G401.6 (cell line): ENCODE data around the gene NR1D2.
A peak's percentile ranks its signal among the peaks of the same experiment; 100 is the strongest.
"Not testable (repeated sequence)": the region's sequence is repeated elsewhere in the genome, so short reads cannot be mapped to it uniquely, and the experiment has no call there.

ENCODE experiments used
- FAIRE-seq: peaks from 2 replicates; lab custom pipeline; 2012; peaks lifted over from hg19 to GRCh38; lab: Jason Lieb, UNC

NR1D2 gene

GRCh38 chr3:23944861-23945662 lies at the start of gene NR1D2:
NR1D2 (plus strand) TSS chr3:23945286; CDS start chr3:23945579, 293 bp downstream.
- FAIRE-seq, result no peak

DNA sequence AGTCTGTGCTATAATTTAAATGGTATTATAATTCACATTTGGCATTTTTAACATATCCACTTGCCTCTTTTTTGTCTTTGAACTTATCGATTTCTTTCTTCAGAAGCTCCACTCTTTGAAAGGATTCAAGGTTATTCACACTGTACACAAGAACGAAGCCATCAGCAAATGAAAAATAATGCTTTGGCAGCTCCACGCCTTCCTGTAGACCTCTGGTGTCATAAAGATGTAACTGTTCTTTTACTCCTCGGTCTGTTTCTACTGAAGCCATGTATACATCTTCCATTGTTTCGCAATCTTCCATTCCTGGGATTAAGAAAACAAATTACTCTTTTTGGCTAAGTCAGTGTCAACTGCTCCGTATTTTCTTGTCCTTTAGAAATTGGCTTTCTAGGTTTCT lies 44.3 kb upstream of the NR1D2 start:
- FAIRE-seq, result no peak

GRCh38 chr3:23904545-23904944 lies 40.5 kb upstream of the NR1D2 start:
- no peak for FAIRE-seq

- no peak for FAIRE-seq
Observed at GRCh38 chr3:23909341-23909740, 35.7 kb upstream of the NR1D2 start.

GRCh38 chr3:23911397-23911796 lies 33.7 kb upstream of the NR1D2 start:
- FAIRE-seq, result no peak

- FAIRE-seq, result not testable (repeated sequence)
Observed at GRCh38 chr3:23912335-23912734, 32.8 kb upstream of the NR1D2 start.

DNA sequence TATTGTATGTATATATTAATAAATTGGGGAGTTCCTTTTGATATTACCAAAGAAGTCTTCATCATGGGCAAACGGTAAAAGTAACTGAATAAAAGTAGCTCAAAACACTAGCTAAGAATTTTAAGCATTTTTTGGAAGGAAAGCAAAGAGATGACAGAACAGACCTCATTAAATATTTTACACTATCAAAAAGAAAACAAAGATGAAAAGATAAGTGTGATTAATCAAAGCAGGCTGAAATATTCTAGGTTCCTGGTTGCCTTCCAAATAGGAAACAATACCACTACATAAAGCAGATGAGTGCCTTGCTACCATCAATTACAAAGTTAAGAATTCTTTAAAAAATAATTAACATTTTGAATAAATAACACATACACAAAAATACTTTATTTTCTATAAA lies 31.9 kb upstream of the NR1D2 start:
- FAIRE-seq, result no peak

DNA sequence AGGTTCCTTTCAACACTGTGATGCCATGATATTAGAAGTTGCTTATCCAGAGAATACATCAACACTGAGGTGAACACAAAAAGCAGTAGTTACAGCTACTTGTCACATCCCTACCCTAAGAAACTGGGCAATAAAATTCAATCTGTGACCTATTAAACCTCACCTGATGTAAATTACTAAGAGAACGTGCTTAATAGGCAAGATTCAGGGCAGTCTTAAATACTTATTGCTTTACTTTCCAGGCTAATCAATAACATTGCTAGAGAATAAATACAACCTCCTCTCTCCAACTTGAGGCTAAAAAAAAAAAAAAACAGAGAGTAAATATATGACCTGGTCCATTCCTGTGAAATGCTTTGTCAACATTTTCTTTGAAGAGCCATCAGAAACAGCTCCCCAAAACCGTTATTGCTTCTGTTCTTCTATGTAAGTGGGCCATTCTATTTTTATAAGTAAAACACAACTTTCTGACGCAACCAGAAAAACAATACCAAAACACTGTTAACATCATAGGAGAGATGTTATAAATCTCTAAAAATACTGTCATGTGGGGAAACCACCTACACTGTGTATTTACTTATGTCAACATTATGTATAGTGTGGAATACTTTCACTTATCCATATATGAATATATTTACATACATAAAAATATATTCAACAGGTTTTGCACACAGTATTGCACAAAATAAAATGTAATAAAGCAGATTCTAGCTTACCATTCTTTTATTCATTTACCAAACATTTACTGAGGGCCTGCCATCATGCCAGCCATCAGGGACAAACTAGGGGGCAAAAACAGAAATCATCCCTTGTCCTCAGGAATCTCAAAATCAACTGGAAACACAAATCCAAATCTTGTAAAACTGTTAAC lies 31.0 kb upstream of the NR1D2 start:
- FAIRE-seq, result no peak

- FAIRE-seq, result peak; percentile 63
Observed at GRCh38 chr3:23915537-23916108, 29.5 kb upstream of the NR1D2 start.

GRCh38 chr3:23916152-23916885 lies 28.8 kb upstream of the NR1D2 start:
- no peak for FAIRE-seq

DNA sequence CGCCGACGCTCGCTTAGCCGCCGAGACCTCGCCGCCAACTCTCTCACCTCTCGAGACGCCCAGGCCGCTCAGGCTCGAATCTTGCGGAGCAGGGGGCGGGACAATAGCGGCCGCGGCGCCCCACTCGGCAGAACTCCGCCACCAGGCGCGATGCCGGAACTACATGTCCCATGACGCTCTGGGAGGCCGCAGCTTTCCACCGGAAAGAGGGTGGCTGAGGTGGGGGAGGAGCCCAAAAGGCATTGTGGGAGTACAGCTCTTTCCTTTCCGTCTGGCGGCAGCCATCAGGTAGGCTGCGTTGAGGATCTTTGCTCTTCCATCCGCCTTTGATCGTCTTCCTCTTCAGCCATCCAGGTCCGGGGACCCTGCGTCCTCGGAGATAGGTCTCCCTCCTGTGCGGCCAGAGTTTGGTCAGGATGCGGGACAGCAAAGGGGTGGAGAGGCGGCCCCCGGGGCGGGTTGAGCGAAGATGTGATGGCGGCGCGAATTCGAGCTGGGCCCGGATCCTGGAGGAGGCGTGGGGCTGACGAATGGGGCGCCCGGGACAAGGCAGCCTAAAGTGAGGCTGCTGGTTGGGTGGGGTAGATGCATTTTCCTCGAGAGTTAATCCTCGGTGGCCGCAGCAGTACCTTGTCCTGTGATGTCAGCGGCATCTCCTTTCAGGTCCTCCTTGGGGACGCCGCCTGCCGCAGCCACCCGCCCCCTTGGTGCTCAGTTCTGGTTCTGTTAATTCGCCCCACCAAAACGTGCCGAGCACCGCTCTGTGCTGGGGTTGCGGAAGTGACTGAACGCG lies 28.0 kb upstream of the NR1D2 start, which contains the start of the genes NKIRAS1 and RPL15:
Gene NKIRAS1 (minus strand): TSS at position 105 of the 793 bp plus-strand sequence. CDS start 6,086 bp downstream, outside the sequence.
Gene RPL15 (plus strand): TSS at position 247 of the 793 bp plus-strand sequence. CDS start 728 bp downstream, outside the sequence.
- FAIRE-seq, result peak; percentile 92

DNA sequence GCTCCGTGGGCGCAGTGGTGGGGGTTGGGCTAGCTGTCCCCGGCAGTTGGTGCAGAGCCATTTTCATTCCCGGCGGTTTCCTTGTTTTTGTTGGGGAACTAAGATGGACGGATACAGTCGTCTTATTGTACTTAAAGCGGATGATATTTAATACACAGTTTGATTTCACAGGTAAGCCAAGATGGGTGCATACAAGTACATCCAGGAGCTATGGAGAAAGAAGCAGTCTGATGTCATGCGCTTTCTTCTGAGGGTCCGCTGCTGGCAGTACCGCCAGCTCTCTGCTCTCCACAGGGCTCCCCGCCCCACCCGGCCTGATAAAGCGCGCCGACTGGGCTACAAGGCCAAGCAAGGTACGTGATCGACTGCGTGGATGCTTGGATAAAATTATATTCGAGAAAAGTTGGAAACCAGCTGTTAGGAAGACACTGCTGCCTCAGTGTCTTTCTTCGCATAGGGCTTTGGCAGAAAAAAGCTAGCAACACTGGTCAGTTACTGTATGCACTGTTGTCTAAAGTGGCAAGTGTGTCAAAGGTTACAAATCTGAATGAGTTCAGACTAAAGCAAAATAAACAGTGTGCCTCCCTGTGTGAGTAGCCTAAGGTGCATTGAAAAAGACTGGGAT lies 27.3 kb upstream of the NR1D2 start:
- not testable (repeated sequence) for FAIRE-seq

DNA sequence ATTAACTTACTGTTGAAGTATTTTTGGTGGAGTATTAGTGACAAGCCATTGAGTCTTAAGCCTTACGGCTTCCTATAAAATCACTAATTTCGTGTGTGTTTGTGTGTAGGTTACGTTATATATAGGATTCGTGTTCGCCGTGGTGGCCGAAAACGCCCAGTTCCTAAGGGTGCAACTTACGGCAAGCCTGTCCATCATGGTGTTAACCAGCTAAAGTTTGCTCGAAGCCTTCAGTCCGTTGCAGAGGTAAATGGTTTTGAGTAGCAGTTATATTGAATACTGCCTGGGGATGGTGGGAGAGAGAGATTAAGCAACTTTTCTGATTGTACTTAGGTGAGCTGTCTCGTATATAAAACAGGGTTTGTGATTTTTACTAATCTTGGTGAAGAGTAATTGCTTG lies 26.8 kb upstream of the NR1D2 start:
- FAIRE-seq, result not testable (repeated sequence)

DNA sequence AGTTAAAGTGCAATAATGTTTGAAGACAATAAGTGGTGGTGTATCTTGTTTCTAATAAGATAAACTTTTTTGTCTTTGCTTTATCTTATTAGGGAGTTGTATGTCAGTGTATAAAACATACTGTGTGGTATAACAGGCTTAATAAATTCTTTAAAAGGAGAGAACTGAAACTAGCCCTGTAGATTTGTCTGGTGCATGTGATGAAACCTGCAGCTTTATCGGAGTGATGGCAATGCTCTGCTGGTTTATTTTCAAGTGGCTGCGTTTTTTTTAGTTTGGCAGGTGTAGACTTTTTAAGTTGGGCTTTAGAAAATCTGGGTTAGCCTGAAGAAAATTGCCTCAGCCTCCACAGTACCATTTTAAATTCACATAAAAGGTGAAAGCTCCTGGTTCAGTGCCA lies 25.5 kb upstream of the NR1D2 start:
- peak; percentile 44 for FAIRE-seq

DNA sequence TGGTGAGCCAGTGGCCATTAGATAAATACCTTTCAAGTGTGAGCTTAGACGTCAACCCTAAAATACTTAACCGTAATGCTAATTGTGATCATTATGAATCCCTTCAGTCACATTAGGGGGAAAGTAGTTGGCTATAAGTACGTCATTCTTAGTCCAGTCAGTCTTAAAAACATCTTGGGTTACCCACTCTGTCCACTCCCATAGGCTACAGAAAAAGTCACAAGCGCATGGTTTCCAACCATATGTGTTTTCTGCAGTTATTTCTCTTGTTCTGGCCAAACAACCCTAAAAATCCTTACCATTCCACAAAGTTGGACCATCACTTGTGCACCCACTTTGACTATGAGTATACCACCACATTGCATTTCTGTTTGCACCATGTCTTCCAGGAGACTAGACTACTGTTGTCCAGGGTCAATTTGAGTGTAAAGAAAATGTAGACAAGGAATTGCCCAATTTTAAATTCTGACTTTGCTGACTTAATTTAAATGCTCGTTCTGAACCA lies 24.9 kb upstream of the NR1D2 start:
- no peak for FAIRE-seq

DNA sequence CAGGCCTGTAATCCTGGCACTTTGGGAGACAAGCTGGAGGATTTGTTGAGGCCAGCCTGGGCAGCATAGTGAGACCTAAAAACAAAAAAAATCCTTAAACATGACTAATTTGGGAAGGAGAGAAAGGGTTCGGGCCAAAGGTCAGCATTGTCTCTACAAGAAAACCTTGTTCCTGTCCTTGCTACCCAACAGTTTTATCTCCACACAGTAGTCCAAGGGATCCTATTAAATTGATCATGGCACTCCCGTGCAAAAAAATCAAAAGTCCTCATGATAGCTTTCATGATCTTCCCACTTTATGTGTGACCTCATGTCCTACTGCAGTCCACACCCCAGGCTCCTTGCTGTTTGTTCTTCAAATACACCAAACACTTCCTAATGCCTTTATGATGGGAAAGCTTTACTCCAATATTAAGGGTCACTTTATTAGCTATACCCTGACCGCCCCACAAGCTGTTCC lies 24.0 kb upstream of the NR1D2 start:
- FAIRE-seq, result no peak

DNA sequence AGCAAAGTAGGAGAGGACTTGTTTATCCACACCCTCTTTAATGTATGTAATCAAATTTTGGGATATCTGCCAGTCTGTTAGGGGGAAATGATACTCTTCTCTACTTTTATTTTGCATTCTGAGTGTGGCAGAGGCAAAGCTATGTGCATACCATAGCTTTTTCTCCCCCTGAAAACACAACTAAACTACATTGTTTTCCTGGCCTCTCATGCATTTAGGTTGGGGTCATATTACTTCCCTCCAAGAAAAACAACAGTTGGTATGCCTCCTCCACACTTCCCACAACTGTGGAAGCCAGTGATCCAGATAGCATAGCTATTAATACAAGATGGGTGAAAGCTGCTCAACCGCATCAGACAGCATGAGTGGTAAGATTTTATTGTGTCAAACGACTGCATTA lies 21.3 kb upstream of the NR1D2 start:
- FAIRE-seq, result peak; percentile 60

- FAIRE-seq, result no peak
Observed at GRCh38 chr3:23926246-23926645, 18.8 kb upstream of the NR1D2 start.

- FAIRE-seq, result peak; percentile 69
Observed at GRCh38 chr3:23926736-23927135, 18.4 kb upstream of the NR1D2 start.

GRCh38 chr3:23928524-23928923 lies 16.6 kb upstream of the NR1D2 start:
- no peak for FAIRE-seq
